HFFc6 (cell line): ENCODE measurements around the gene RPP38. TPM values are rescaled to one million over a fixed set of nuclear protein-coding genes. Genes with fewer than 3 reads are reported as not detected.

Source experiments
- DNase-seq: peaks from one replicate; pipeline ENCODE4 v3.0.0-alpha.2; 2018
- H3K27ac Mint-ChIP-seq: 2 replicates; pipeline ENCODE4 v1.8.0; 2020; ENCODE audit warnings: mild to moderate bottlenecking, mixed read lengths
- H3K27me3 Mint-ChIP-seq: 2 replicates; pipeline ENCODE4 v1.8.0; 2021; ENCODE audit warnings: mild to moderate bottlenecking, moderate library complexity, mixed read lengths; ENCODE audit not compliant: insufficient read depth
- H3K36me3 Mint-ChIP-seq: 2 replicates; pipeline ENCODE4 v1.8.0; 2021; ENCODE audit warnings: low read depth, mixed read lengths
- H3K4me1 Mint-ChIP-seq: 2 replicates; pipeline ENCODE4 v1.8.0; 2020; ENCODE audit warnings: low read depth, mixed read lengths
- H3K4me3 Mint-ChIP-seq: 2 replicates; pipeline ENCODE4 v1.8.0; 2020; ENCODE audit warnings: mild to moderate bottlenecking, moderate library complexity, mixed read lengths
- H3K9me3 Mint-ChIP-seq: 2 replicates; pipeline ENCODE4 v1.8.0; 2020; ENCODE audit warnings: mild to moderate bottlenecking, mixed read lengths
- total RNA-seq, 6 experiments: library from RNA; stranded (reverse); fragmentation: NEBNext Ultra II Directional; extraction: Animal tissue kit (Norgen Biotek cat#: 25700); gene quantifications; 2 replicates in 1 of 6; 3 replicates in 5 of 6; pipeline ENCODE4 v1.2.3, GENCODE V29; 2021
- TF ChIP-seq, protein P1 (sequence below): fragments of 200-600 bp; sonication (generic); IDR thresholded peaks from 2 replicates; pipeline ENCODE4 v1.5.0; 2021; ENCODE audit warnings: antibody characterized with exemption, mild to moderate bottlenecking

RPP38 gene
- total RNA-seq, 6 experiments from 2014 or later = 10.8 to 14.2 (median 11.4) TPM

DNA sequence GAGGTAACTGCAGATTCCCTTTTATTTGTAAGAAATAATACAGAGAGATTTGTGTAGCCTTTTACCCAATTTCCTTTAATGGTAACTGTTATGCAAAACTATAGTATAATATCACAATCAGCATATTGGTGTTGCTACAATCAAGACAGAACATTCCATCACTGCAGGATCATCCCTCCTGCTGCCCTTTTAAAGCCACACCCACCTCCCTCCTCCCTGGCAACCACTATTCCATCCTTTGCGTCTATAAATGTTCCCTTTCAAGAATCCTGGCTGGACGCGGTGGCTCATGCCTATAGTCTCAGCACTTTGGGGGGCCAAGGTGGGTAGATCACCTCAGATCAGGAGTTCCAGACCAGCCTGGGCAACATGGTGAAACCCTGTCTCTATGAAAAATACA is 21.7 kb upstream of the RPP38 start:
- Mint-ChIP-seq H3K9me3 (peaks cover 7% of the 10 kb centered on the region; the same call in 1 of the 2 replicates), H3K4me3 (no peak overlapping the region), H3K36me3 (peaks cover 12% of the 10 kb centered on the region; the same call in 1 of the 2 replicates), H3K27ac (no peak overlapping the region), H3K27me3 (peaks cover 10% of the 10 kb centered on the region), H3K4me1 (no peaks in the 10 kb centered on the region)
- DNase-seq = no peak
- TF ChIP-seq, protein P1, sequence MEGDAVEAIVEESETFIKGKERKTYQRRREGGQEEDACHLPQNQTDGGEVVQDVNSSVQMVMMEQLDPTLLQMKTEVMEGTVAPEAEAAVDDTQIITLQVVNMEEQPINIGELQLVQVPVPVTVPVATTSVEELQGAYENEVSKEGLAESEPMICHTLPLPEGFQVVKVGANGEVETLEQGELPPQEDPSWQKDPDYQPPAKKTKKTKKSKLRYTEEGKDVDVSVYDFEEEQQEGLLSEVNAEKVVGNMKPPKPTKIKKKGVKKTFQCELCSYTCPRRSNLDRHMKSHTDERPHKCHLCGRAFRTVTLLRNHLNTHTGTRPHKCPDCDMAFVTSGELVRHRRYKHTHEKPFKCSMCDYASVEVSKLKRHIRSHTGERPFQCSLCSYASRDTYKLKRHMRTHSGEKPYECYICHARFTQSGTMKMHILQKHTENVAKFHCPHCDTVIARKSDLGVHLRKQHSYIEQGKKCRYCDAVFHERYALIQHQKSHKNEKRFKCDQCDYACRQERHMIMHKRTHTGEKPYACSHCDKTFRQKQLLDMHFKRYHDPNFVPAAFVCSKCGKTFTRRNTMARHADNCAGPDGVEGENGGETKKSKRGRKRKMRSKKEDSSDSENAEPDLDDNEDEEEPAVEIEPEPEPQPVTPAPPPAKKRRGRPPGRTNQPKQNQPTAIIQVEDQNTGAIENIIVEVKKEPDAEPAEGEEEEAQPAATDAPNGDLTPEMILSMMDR = no peak

DNA sequence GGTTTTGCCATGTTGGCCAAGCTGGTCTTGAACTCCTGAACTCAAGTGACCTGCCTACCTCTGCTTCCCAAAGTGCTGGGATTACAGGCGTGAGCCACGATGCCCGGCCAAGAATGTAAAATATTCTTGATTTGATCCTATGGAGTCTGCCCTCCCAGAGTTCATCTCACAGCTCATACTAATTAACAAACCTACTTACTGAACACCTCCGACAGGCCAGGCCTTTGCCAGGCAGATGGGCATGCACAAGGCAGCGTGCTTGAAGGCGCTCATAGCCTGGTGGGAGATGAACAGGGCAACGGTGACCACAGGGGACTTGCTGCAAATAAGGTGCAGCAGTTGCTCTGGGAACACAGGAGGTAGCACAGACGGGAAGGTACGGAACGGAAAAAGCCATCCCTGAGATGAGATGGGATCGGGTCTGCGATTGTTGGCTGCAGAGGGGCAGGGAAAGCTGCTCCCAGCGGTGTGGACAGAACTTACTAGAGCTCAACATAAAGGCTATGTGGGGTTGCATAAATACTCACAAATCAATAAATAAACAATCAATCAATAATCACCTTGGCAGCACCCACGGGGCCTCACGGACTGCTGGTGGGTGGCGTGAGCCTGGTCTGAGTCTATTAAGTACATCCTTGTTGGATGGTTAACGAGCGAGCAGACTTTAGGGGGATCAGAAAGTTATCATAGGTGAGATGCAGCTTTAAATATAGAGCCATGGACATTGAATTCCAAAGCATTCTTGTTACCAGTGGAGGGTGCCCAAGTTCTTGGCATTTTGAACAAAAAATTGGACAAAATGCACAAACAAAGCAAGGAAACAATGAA is 13.3 kb upstream of the RPP38 start:
- no peak for DNase-seq
- TF ChIP-seq, protein P1 = no peak
- peaks cover 3% of the 10 kb centered on the region for H3K27me3 Mint-ChIP-seq
- H3K27ac Mint-ChIP-seq = peak overlapping the region; percentile 52
- H3K4me1 Mint-ChIP-seq = peaks cover 22% of the 10 kb centered on the region
- H3K9me3 Mint-ChIP-seq = no peaks in the 10 kb centered on the region
- H3K36me3 Mint-ChIP-seq = no peaks in the 10 kb centered on the region
- peak overlapping the region; percentile 89 for H3K4me3 Mint-ChIP-seq

DNA sequence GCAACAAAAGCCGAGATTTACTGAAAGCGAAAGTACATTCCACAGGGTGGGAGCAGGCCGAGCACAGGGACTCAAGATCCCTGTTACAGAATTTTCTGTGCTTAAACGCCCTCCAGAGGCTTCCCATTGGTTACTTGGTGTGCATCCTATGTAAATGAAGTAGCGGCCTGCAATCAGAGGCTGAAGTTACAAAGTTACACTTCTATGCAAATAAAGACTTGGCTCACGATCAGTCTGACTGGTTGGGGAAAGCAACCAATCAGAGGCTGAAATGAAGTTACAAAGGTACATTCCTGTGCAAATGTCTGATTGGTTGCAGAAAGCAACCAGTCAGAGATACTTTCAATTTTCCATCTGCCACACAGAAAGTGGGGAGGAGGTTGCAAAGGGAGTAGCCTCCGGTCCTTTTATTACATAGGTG is 12.6 kb upstream of the RPP38 start:
- no peaks in the 10 kb centered on the region for H3K9me3 Mint-ChIP-seq
- H3K27me3 Mint-ChIP-seq = peaks cover 3% of the 10 kb centered on the region
- no peaks in the 10 kb centered on the region for H3K36me3 Mint-ChIP-seq
- peak overlapping the region; percentile 52 for H3K27ac Mint-ChIP-seq
- TF ChIP-seq, protein P1 = no peak; the same call in 1 of the 2 replicates
- peak overlapping the region; percentile 89 for H3K4me3 Mint-ChIP-seq
- DNase-seq = peak; percentile 94
- peaks cover 22% of the 10 kb centered on the region for H3K4me1 Mint-ChIP-seq

DNA sequence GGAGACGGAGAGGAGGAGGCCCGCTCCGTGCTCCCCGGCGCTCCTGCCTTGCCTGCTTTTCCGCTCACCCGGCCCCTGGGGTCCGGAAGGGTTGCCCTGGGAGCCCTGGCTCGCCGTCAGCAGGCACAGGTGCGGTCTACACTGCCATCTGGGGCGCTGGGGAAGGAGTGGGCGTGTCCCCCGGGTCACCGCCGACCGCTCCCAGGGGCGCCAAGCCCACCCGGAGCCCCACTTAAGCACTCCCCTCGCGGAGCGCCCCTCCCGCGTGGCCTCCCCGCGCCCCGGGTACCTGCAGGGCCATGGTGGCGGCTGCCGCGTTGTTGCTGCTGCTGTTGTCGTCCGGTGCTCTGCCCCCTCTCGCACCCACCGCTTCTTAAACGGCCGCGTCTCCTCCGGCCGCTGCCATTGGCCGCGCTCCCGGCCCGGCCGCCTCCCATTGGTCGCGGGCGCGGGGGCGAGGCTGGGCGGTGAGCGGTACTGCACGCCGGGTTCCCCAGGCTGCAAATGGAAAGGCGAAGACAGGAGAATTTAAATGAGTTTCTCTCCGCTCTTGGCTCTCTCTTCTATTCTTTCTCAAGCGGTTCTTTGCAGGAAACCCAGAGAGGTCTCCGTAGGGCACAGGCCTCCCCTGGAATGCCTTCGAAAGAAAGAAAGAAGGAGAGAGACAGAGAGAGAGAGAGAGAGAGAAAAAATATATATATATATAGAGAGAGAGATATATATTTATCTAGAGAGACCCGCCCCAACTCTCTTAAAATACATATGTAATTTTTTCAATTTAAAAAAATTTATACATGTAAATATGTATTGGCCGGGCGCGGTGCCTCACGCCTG is 8.5 kb upstream of the RPP38 start, which contains the start of gene ACBD7:
Gene ACBD7 (minus strand): TSS at position 349 of the 834 bp plus-strand sequence. CDS start 48 bp downstream, at position 301.
- no peaks in the 10 kb centered on the region for H3K9me3 Mint-ChIP-seq
- H3K27ac Mint-ChIP-seq = no peak within 1 kb of the TSS
- no peaks in the 10 kb centered on the region for H3K36me3 Mint-ChIP-seq
- peak; percentile 55 for DNase-seq
- TF ChIP-seq, protein P1 = peak; percentile 71
- peaks cover 5% of the 10 kb centered on the region for H3K27me3 Mint-ChIP-seq
- peaks cover 20% of the 10 kb centered on the region for H3K4me1 Mint-ChIP-seq
- peak within 1 kb of the TSS; percentile 77 for H3K4me3 Mint-ChIP-seq

DNA sequence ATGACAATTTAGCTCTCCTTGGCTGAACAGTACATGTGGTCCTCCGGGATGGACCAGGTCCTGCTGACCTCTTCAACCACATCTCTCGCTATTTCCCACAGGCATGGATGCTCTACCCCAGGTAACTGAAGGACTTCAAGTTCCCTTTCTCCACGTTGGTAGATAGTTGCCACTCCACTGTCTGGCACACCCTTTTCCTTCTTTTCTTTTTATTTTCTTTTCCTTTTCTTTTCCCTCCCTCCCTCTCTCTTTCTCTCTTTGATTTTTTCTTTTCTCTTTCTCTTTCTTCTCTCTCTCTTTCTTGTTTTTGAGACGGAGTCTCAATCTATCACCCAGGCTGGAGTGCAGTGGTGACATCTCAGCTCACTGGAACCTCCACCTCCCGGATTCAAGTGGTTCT is 5.7 kb upstream of the RPP38 start:
- Mint-ChIP-seq H3K9me3 (no peaks in the 10 kb centered on the region), H3K4me3 (no peak overlapping the region), H3K27me3 (peaks cover 11% of the 10 kb centered on the region), H3K4me1 (peaks cover 1% of the 10 kb centered on the region), H3K27ac (no peak overlapping the region), H3K36me3 (no peaks in the 10 kb centered on the region)
- TF ChIP-seq, protein P1 = no peak
- no peak for DNase-seq
